GM23248 (cell line): Measurements from ENCODE around the gene SMAD1.

Experiments
- EZH2 ChIP-seq: fragments of 200-600 bp; sonication (generic); IDR thresholded peaks from 2 replicates; pipeline ENCODE4 v1.6.1; 2018; ENCODE audit warnings: antibody characterized with exemption, mild to moderate bottlenecking; ENCODE audit not compliant: insufficient read depth, poor library complexity, severe bottlenecking
- EZH2phosphoT487 ChIP-seq: fragments of 200-600 bp; sonication (generic); IDR thresholded peaks from 2 replicates; pipeline ENCODE4 v1.6.1; 2018; ENCODE audit warnings: antibody characterized with exemption, moderate library complexity, mild to moderate bottlenecking, low read depth; ENCODE audit not compliant: insufficient read depth

- TF ChIP-seq EZH2 (no peak), EZH2phosphoT487 (no peak)
Measured at GRCh38 chr4:145433684-145434083, 48.0 kb upstream of the SMAD1 start.
